HCT116 (cell line): ENCODE measurements around the gene PHKB. TPM values are rescaled to one million over a fixed set of nuclear protein-coding genes. Genes with fewer than 3 reads are reported as not detected.

Source experiments
- ATAC-seq: fragments of 200-7000 bp; cut with Tn5 transposase; 2 replicates; pipeline ENCODE4 v1.9.1; 2020; ENCODE audit warnings: mild to moderate bottlenecking, moderate library complexity
- BruUV-seq: library from RNA; stranded (reverse); fragments of 400-500 nt; replicated peaks from 2 replicates; lab custom pipeline; 2021; lab: Mats Ljungman, UMichigan
- CTCF ChIA-PET: fragments of 300-600 bp; sonication (Branson Sonifier 250); formaldehyde crosslinking; loops from one replicate; lab custom pipeline; 2021; ENCODE audit warnings: antibody characterized with exemption; lab: Charles Lee
- POLR2A ChIA-PET: fragments of 300-600, 350-600 bp; sonication (Branson Sonifier 250); formaldehyde crosslinking; loops from one replicate; lab custom pipeline; 2021; ENCODE audit warnings: antibody characterized with exemption; lab: Charles Lee
- RAD21 ChIA-PET, 2 experiments: fragments of 300-600 bp; sonication (Branson Sonifier 250); formaldehyde crosslinking; loops; one replicate each; lab custom pipeline; 2023; ENCODE audit warnings: low total read pairs in 2 of 2; ENCODE audit not compliant: uncharacterized antibody in 2 of 2, unreplicated experiment in 2 of 2, low non-redundant PET in 1 of 2; lab: Charles Lee
- DNase-seq: peaks from one replicate; pipeline ENCODE4 v3.0.0-alpha.2; 2010; ENCODE audit warnings: low read depth, low spot score
- H2AFZ ChIP-seq: fragments of 200-600 bp; shearing (Covaris generic), sonication (generic); 2 replicates; pipeline ENCODE4 v1.6.1; 2017; ENCODE audit warnings: low read depth, mixed run types, mixed read lengths, antibody characterized with exemption, low read length; ENCODE audit not compliant: poor library complexity, severe bottlenecking
- H3K27ac ChIP-seq: 2 replicates; pipeline ENCODE4 v1.5.1; 2012; ENCODE audit warnings: low read depth, low read length
- H3K27me3 ChIP-seq: fragments of 200-600 bp; sonication (generic); 2 replicates; pipeline ENCODE4 v1.6.1; 2016; ENCODE audit warnings: mixed run types, low read length, mixed read lengths; ENCODE audit not compliant: insufficient read depth
- H3K36me3 ChIP-seq, 2 experiments: fragments of 200-500 bp in 1 of 2; fragments of 200-600 bp in 1 of 2; sonication (Bioruptor generic) in 1 of 2; sonication (generic) in 1 of 2; 2 replicates each; pipeline versions ENCODE4 v1.5.1 to v1.6.1; 2014 to 2016; ENCODE audit warnings: low read length in 2 of 2, inconsistent platforms in 1 of 2, mixed read lengths in 1 of 2, mixed run types in 1 of 2; ENCODE audit not compliant: insufficient read depth in 2 of 2, control insufficient read depth in 1 of 2
- H3K4me1 ChIP-seq, 2 experiments: fragments of 200-600 bp in 1 of 2; sonication (generic) in 1 of 2; 2 replicates each; pipeline versions ENCODE4 v1.5.1 to v1.6.1; 2012 to 2017; ENCODE audit warnings: low read length in 2 of 2, inconsistent platforms in 1 of 2, mild to moderate bottlenecking in 1 of 2, mixed read lengths in 1 of 2, mixed run types in 1 of 2, moderate library complexity in 1 of 2; ENCODE audit not compliant: insufficient read depth in 2 of 2, control insufficient read depth in 1 of 2
- H3K4me2 ChIP-seq: fragments of 200-600 bp; sonication (generic); 2 replicates; pipeline ENCODE4 v1.6.1; 2017; ENCODE audit warnings: mixed run types, low read length, mixed read lengths
- H3K4me3 ChIP-seq, 2 experiments: fragments of 200-600 bp in 1 of 2; sonication (generic) in 1 of 2; replicated peaks in 1 of 2; 2 replicates each; pipeline ENCODE4 v1.5.1; 2011 to 2016; ENCODE audit warnings: low read length in 2 of 2, control low read depth in 1 of 2, low read depth in 1 of 2, mild to moderate bottlenecking in 1 of 2, mixed read lengths in 1 of 2, mixed run types in 1 of 2
- H3K79me2 ChIP-seq: fragments of 200-600 bp; sonication (generic); 2 replicates; pipeline ENCODE4 v1.6.1; 2017; ENCODE audit warnings: mild to moderate bottlenecking, mixed run types, low read length, moderate library complexity, mixed read lengths; ENCODE audit not compliant: insufficient read depth
- H3K9ac ChIP-seq: fragments of 200-600 bp; sonication (generic); 2 replicates; pipeline ENCODE4 v1.6.1; 2016; ENCODE audit warnings: low read length, mixed read lengths
- H3K9me2 ChIP-seq: fragments of 200-600 bp; sonication (generic), shearing (Covaris generic); 2 replicates; pipeline ENCODE4 v1.6.1; 2017; ENCODE audit warnings: mixed run types, mild to moderate bottlenecking, moderate library complexity; ENCODE audit not compliant: insufficient read depth
- H3K9me3 ChIP-seq, 2 experiments: fragments of 200-500 bp in 1 of 2; fragments of 200-600 bp in 1 of 2; sonication (Bioruptor generic) in 1 of 2; sonication (generic) in 1 of 2; 2 replicates each; pipeline ENCODE4 v1.6.1; 2014 to 2017; ENCODE audit warnings: low read length in 2 of 2, mixed read lengths in 2 of 2, inconsistent platforms in 1 of 2, low read depth in 1 of 2, mild to moderate bottlenecking in 1 of 2, mixed run types in 1 of 2, moderate library complexity in 1 of 2; ENCODE audit not compliant: control insufficient read depth in 1 of 2, insufficient read depth in 1 of 2
- H4K20me1 ChIP-seq: fragments of 200-600 bp; sonication (generic), shearing (Covaris generic); 2 replicates; pipeline ENCODE4 v1.6.1; 2017; ENCODE audit warnings: mixed run types, mild to moderate bottlenecking, moderate library complexity; ENCODE audit not compliant: insufficient read depth
- CEBPB ChIP-seq: IDR thresholded peaks from 2 replicates; pipeline ENCODE4 v1.6.1; 2012; ENCODE audit warnings: low read depth
- EGR1 ChIP-seq: IDR thresholded peaks from 2 replicates; pipeline ENCODE4 v1.6.1; 2012; ENCODE audit warnings: low read depth
- ELF1 ChIP-seq: IDR thresholded peaks from 2 replicates; pipeline ENCODE4 v1.6.1; 2012; ENCODE audit warnings: low read depth, borderline replicate concordance
- EZH2 ChIP-seq: fragments of 200-600 bp; sonication (generic); IDR thresholded peaks from 2 replicates; pipeline ENCODE4 v1.6.1; 2017; ENCODE audit warnings: antibody characterized with exemption, mixed run types
- JUND ChIP-seq: IDR thresholded peaks from 2 replicates; pipeline ENCODE4 v1.6.1; 2012
- POLR2A ChIP-seq: IDR thresholded peaks from 2 replicates; pipeline ENCODE4 v1.7.0; 2011; ENCODE audit warnings: borderline replicate concordance; ENCODE audit not compliant: insufficient read depth, insufficient read length; ENCODE audit errors: extremely low read depth
- POLR2AphosphoS5 ChIP-seq: IDR thresholded peaks from 2 replicates; pipeline ENCODE4 v1.6.1; 2011; ENCODE audit warnings: mild to moderate bottlenecking, low read depth, low read length, moderate library complexity
- RAD21 ChIP-seq: IDR thresholded peaks from 2 replicates; pipeline ENCODE4 v1.6.1; 2012; ENCODE audit warnings: low read depth, mild to moderate bottlenecking
- REST ChIP-seq: IDR thresholded peaks from 2 replicates; pipeline ENCODE4 v1.6.1; 2012; ENCODE audit warnings: low read depth
- SIN3A ChIP-seq: IDR thresholded peaks from 2 replicates; pipeline ENCODE4 v1.6.1; 2012; ENCODE audit warnings: low read depth
- SP1 ChIP-seq: IDR thresholded peaks from 2 replicates; pipeline ENCODE4 v1.6.1; 2012; ENCODE audit warnings: low read depth
- SRF ChIP-seq: IDR thresholded peaks from 2 replicates; pipeline ENCODE4 v1.6.1; 2012; ENCODE audit warnings: low read depth
- TCF7L2 ChIP-seq: IDR thresholded peaks from 2 replicates; pipeline ENCODE4 v1.7.0; 2011; ENCODE audit warnings: borderline replicate concordance, inconsistent platforms; ENCODE audit not compliant: insufficient read depth, insufficient read length; ENCODE audit errors: extremely low read depth
- YY1 ChIP-seq: IDR thresholded peaks from 2 replicates; pipeline ENCODE4 v1.6.1; 2011; ENCODE audit warnings: low read length, low read depth, moderate library complexity, mild to moderate bottlenecking; ENCODE audit not compliant: insufficient replicate concordance; ENCODE audit errors: extremely low read depth
- ZBTB33 ChIP-seq: IDR thresholded peaks from 2 replicates; pipeline ENCODE4 v1.6.1; 2011; ENCODE audit warnings: mild to moderate bottlenecking, low read length, moderate library complexity; ENCODE audit not compliant: insufficient replicate concordance; ENCODE audit errors: extremely low read depth
- ZFX ChIP-seq: fragments of 450-650 bp; IDR thresholded peaks from 2 replicates; pipeline ENCODE4 v1.6.1; 2017
- ZNF274 ChIP-seq: fragments of 200-500 bp; sonication (Bioruptor generic); IDR thresholded peaks from 2 replicates; pipeline ENCODE4 v1.6.1; 2014; ENCODE audit warnings: mild to moderate bottlenecking, low read depth, low read length, inconsistent platforms
- intact Hi-C: fragments of 100-400 bp; cut with micrococcal nuclease; formaldehyde crosslinking; loops from 2 replicates; pipeline ENCODE4 v1.10.0; 2022
- total RNA-seq: library from RNA; stranded (reverse); gene quantifications from one replicate; pipeline ENCODE4 v1.2.1, GENCODE V29; 2021; ENCODE audit not compliant: unreplicated experiment
- TF ChIP-seq, protein P1 (sequence below), 3 experiments: fragments of 200-600 bp in 1 of 3; sonication (generic) in 1 of 3; IDR thresholded peaks in 2 of 3; conservative IDR thresholded peaks in 1 of 3; 2 replicates each; pipeline ENCODE4 v1.5.1; 2012 to 2017; ENCODE audit warnings: low read depth in 2 of 3, low read length in 2 of 3, antibody characterized with exemption in 1 of 3, borderline replicate concordance in 1 of 3, control low read depth in 1 of 3, mild to moderate bottlenecking in 1 of 3, mixed read lengths in 1 of 3, mixed run types in 1 of 3, moderate library complexity in 1 of 3; ENCODE audit not compliant: insufficient read depth in 1 of 3
- TF ChIP-seq, protein P2 (sequence below): IDR thresholded peaks from 2 replicates; pipeline ENCODE4 v1.6.1; 2012
- TF ChIP-seq, protein P3 (sequence below): IDR thresholded peaks from 2 replicates; pipeline ENCODE4 v1.6.1; 2012

PHKB gene
- total RNA-seq, 1 experiment from 2014 or later = 30.5 TPM

- H3K9me2 ChIP-seq = no peaks in the 10 kb centered on the region; the same call in 1 of the 2 replicates
- ATAC-seq = no peak
- no peak overlapping the region for H2AFZ ChIP-seq
- no peaks in the 10 kb centered on the region for H3K36me3 ChIP-seq
- H3K79me2 ChIP-seq = no peaks in the 10 kb centered on the region
- H3K4me2 ChIP-seq = no peak overlapping the region
- DNase-seq = no peak
- H3K9me3 ChIP-seq = no peaks in the 10 kb centered on the region
- TF ChIP-seq SIN3A = no peak
- TF ChIP-seq SP1 = no peak
- TF ChIP-seq RAD21 = no peak
- no peak for TF ChIP-seq POLR2AphosphoS5
- TF ChIP-seq JUND = no peak
- TF ChIP-seq SRF = no peak
- no peak for TF ChIP-seq ELF1
- TF ChIP-seq POLR2A = no peak
- TF ChIP-seq REST = no peak
- no peak for TF ChIP-seq ZFX
- TF ChIP-seq ZNF274 = no peak
- TF ChIP-seq EGR1 = no peak
- no peak for TF ChIP-seq YY1
- TF ChIP-seq EZH2 = no peak
- no peak for TF ChIP-seq ZBTB33
- TF ChIP-seq TCF7L2 = no peak
- TF ChIP-seq, protein P1, sequence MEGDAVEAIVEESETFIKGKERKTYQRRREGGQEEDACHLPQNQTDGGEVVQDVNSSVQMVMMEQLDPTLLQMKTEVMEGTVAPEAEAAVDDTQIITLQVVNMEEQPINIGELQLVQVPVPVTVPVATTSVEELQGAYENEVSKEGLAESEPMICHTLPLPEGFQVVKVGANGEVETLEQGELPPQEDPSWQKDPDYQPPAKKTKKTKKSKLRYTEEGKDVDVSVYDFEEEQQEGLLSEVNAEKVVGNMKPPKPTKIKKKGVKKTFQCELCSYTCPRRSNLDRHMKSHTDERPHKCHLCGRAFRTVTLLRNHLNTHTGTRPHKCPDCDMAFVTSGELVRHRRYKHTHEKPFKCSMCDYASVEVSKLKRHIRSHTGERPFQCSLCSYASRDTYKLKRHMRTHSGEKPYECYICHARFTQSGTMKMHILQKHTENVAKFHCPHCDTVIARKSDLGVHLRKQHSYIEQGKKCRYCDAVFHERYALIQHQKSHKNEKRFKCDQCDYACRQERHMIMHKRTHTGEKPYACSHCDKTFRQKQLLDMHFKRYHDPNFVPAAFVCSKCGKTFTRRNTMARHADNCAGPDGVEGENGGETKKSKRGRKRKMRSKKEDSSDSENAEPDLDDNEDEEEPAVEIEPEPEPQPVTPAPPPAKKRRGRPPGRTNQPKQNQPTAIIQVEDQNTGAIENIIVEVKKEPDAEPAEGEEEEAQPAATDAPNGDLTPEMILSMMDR (IDR thresholded peaks at IDR 0.05 in 2 of 3, conservative IDR thresholded peaks at IDR 0.05 in 1 of 3; ENCODE audit: borderline replicate concordance in 1 of 3, insufficient read depth in 1 of 3, low read depth in 2 of 3, low read length in 2 of 3) = no peak
- TF ChIP-seq, protein P2, sequence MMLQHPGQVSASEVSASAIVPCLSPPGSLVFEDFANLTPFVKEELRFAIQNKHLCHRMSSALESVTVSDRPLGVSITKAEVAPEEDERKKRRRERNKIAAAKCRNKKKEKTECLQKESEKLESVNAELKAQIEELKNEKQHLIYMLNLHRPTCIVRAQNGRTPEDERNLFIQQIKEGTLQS = no peak
- TF ChIP-seq, protein P3, sequence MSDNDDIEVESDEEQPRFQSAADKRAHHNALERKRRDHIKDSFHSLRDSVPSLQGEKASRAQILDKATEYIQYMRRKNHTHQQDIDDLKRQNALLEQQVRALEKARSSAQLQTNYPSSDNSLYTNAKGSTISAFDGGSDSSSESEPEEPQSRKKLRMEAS = no peak
- no peak for TF ChIP-seq CEBPB
- ChIA-PET CTCF (no interaction called here), RAD21 (no interaction called here), POLR2A (no interaction called here)
- no TSS peak for BruUV-seq
- H3K27me3 ChIP-seq = no peaks in the 10 kb centered on the region
- H3K9ac ChIP-seq = no peak overlapping the region
- no peak overlapping the region for H3K27ac ChIP-seq
- intact Hi-C loops = no loop called here
- H3K4me3 ChIP-seq = no peak overlapping the region
- no peaks in the 10 kb centered on the region for H4K20me1 ChIP-seq
- no peaks in the 10 kb centered on the region for H3K4me1 ChIP-seq
Measured at GRCh38 chr16:47416869-47417268, 44.3 kb upstream of the PHKB start.
